Measurements from ENCODE around the gene CCM2.
"Not testable (repeated sequence)": the region's sequence is repeated elsewhere in the genome, so short reads cannot be mapped to it uniquely, and the experiment has no call there.

The CCM2 gene

GRCh38 chr7:45033261-45033930, 33.4 kb downstream of the CCM2 start:
- H3K4me3 ChIP-seq: no peak overlapping the region
- intact Hi-C loops (cut with DNase I; ENCODE audit: low total_unique reads): no loop called here
- H3K9me3 ChIP-seq: no peaks in the 10 kb centered on the region
- peak in 1 of 2 donors; percentile 29 for DNase-seq
- H3K36me3 ChIP-seq: peaks cover 0 to 2% (median 2%) of the 10 kb centered on the region in 3 donors
- H3K27me3 ChIP-seq: no peaks in the 10 kb centered on the region
- no peak for TF ChIP-seq CTCF (IDR thresholded peaks at IDR 0.05)
- H3K4me1 ChIP-seq: peaks cover 0 to 20% (median 15%) of the 10 kb centered on the region in 4 donors
- peak overlapping the region; percentile 52 to 55 for H3K27ac ChIP-seq

GRCh38 chr7:45033931-45034290, 33.9 kb downstream of the CCM2 start:
- H3K36me3 ChIP-seq: peaks cover 0 to 7% (median 7%) of the 10 kb centered on the region in 3 donors
- intact Hi-C loops (cut with DNase I; ENCODE audit: low total_unique reads): no loop called here
- peak in 1 of 2 donors; percentile 68 for DNase-seq
- no peaks in the 10 kb centered on the region for H3K27me3 ChIP-seq
- TF ChIP-seq CTCF (IDR thresholded peaks at IDR 0.05): no peak
- peaks cover 0 to 20% (median 15%) of the 10 kb centered on the region in 4 donors for H3K4me1 ChIP-seq
- peak overlapping the region; percentile 52 to 55 for H3K27ac ChIP-seq
- H3K9me3 ChIP-seq: no peaks in the 10 kb centered on the region
- H3K4me3 ChIP-seq: no peak overlapping the region

- DNase-seq: peak in 1 of 2 donors; percentile 33
- H3K36me3 ChIP-seq: peaks cover 0 to 15% (median 12%) of the 10 kb centered on the region in 3 donors
- H3K4me1 ChIP-seq: peaks cover 0 to 20% (median 15%) of the 10 kb centered on the region in 4 donors
- intact Hi-C loops (cut with DNase I; ENCODE audit: low total_unique reads); H3K9me3 ChIP-seq; H3K4me3 ChIP-seq; H3K27me3 ChIP-seq: not testable (repeated sequence)
- H3K27ac ChIP-seq: peak overlapping the region in 1 of 2 donors; percentile 55
Measured at GRCh38 chr7:45034710-45035109, 34.7 kb downstream of the CCM2 start.

- TF ChIP-seq CTCF (IDR thresholded peaks at IDR 0.05): no peak
- intact Hi-C loops (cut with DNase I; ENCODE audit: low total_unique reads): no loop called here
- H3K36me3 ChIP-seq: peaks cover 3 to 22% (median 12%) of the 10 kb centered on the region in 3 donors
- peaks cover 0 to 20% (median 15%) of the 10 kb centered on the region in 4 donors for H3K4me1 ChIP-seq
- no peak overlapping the region for H3K4me3 ChIP-seq
- DNase-seq: peak in 1 of 2 donors; percentile 19
- H3K27me3 ChIP-seq: no peaks in the 10 kb centered on the region
- no peaks in the 10 kb centered on the region for H3K9me3 ChIP-seq
- no peak overlapping the region for H3K27ac ChIP-seq
Measured at GRCh38 chr7:45035371-45035770, 35.4 kb downstream of the CCM2 start.

- intact Hi-C loops (cut with DNase I; ENCODE audit: low total_unique reads): no loop called here
Measured at GRCh38 chr7:45035893-45036292, 35.9 kb downstream of the CCM2 start.

More at GRCh38 chr7:45035893-45036292, 35.9 kb downstream of the CCM2 start:
- H3K4me3 ChIP-seq: no peak overlapping the region
- TF ChIP-seq CTCF (IDR thresholded peaks at IDR 0.05): no peak
- H3K9me3 ChIP-seq: no peaks in the 10 kb centered on the region
- H3K36me3 ChIP-seq: peaks cover 7 to 27% (median 16%) of the 10 kb centered on the region in 3 donors
- peak in 1 of 2 donors; percentile 15 for DNase-seq
- H3K4me1 ChIP-seq: peaks cover 0 to 20% (median 15%) of the 10 kb centered on the region in 4 donors
- no peak overlapping the region for H3K27ac ChIP-seq
- H3K27me3 ChIP-seq: no peaks in the 10 kb centered on the region

Data from tibial artery (tissue), 4 donors.